ENCODE data around the gene AKAP8.

DNA sequence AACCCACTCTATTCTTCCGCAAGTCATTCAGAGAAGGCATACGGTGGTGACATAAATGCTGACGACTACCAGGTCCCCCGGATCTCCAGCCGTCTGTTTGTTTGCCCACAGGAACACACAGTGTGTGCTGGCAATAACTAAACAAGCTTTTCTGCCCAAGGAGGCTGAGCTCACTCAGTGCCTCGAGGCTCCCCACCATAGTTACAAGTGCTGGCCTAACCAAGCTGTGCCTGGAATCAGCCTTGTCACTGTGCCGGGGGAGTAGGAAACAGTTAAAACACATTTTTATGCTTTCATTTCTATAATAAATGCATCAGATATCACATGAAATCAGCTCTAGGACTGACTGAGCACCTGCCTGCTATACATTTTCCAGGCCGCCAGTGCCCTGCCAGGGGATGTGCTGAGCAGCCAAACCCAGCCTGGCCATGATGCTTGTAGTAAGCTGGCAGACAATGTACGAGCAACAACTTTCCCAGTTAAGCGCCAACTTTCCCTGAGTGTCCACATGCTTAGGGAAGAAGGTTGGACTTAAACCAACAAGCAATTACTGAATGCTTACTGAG is 75.4 kb downstream of the AKAP8 start:
- TF ChIP-seq, protein P1, sequence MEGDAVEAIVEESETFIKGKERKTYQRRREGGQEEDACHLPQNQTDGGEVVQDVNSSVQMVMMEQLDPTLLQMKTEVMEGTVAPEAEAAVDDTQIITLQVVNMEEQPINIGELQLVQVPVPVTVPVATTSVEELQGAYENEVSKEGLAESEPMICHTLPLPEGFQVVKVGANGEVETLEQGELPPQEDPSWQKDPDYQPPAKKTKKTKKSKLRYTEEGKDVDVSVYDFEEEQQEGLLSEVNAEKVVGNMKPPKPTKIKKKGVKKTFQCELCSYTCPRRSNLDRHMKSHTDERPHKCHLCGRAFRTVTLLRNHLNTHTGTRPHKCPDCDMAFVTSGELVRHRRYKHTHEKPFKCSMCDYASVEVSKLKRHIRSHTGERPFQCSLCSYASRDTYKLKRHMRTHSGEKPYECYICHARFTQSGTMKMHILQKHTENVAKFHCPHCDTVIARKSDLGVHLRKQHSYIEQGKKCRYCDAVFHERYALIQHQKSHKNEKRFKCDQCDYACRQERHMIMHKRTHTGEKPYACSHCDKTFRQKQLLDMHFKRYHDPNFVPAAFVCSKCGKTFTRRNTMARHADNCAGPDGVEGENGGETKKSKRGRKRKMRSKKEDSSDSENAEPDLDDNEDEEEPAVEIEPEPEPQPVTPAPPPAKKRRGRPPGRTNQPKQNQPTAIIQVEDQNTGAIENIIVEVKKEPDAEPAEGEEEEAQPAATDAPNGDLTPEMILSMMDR (IDR thresholded peaks at IDR 0.05) = no peak
- TF ChIP-seq POLR2A (IDR thresholded peaks at IDR 0.05) = no peak

Measured in vagina (tissue), 2 donors.